Measurements from ENCODE around the gene RCAN2. TPM values are rescaled to one million over a fixed set of nuclear protein-coding genes. Genes with fewer than 3 reads are reported as not detected.

The RCAN2 gene
- total RNA-seq, 1 experiment from 2014 or later = not detected

GRCh38 chr6:46279874-46280273 lies 211.4 kb downstream of the RCAN2 start:
- in situ Hi-C loops (cut with HindIII; ENCODE audit: low sequenced_read_pairs) = no loop called here
- no peak for DNase-seq (ENCODE audit: low spot score)

DNA sequence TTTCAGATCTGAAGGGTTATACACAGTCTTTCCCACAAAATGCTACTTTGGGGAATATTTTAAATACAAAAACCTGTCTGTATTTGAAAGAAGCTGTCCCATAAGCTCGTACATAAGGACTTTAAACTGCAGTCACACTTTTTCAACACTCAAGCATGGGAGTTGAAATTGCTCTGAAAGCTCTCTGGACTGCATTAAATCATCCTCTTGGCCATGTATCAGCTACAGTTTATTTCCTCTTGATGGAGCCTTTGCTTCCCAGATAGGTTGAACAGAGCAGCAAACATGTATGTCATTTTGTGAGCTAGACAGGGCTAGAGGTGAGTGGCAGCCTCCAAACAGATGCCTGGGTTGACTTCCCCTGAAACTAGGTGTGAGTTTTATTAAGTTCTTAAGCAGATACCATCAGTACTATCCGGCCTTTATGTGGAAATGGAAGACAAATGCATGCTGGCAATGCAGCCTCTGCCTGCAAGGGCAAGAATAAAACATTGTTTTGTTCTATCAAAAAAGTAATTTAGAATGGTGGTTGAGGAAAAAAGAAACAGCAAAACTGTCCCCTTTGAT lies 214.6 kb downstream of the RCAN2 start:
- DNase-seq (ENCODE audit: low spot score) = no peak
- in situ Hi-C loops (cut with HindIII; ENCODE audit: low sequenced_read_pairs) = no loop called here

- no peak for DNase-seq (ENCODE audit: low spot score)
- in situ Hi-C loops (cut with HindIII; ENCODE audit: low sequenced_read_pairs) = no loop called here
Measured at GRCh38 chr6:46274502-46274901, 216.7 kb downstream of the RCAN2 start.

- DNase-seq (ENCODE audit: low spot score) = no peak
- in situ Hi-C loops (cut with HindIII; ENCODE audit: low sequenced_read_pairs) = no loop called here
Measured at GRCh38 chr6:46273911-46274310, 217.3 kb downstream of the RCAN2 start.

DNA sequence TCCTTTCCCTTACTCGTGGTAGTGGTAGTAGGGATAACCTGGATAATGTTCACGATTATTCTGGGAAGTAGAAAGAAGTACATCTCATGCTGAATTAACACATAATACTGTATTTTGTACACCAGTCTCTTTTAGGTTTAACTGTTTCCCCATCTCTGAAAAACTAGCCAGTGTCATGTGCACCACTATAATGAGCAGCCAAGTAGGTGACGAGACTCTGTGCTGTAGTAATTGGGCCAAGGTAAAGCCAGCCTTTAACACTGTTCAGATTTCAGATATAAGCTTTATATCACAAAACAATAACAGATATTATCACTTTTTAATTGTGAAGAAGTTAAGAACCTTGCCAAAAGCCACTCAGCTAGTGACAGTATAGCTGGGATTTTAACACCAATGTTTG lies 219.5 kb downstream of the RCAN2 start:
- DNase-seq (ENCODE audit: low spot score) = no peak
- in situ Hi-C loops (cut with HindIII; ENCODE audit: low sequenced_read_pairs) = no loop called here

GRCh38 chr6:46271107-46271506 lies 220.1 kb downstream of the RCAN2 start:
- DNase-seq (ENCODE audit: low spot score) = no peak
- in situ Hi-C loops (cut with HindIII; ENCODE audit: low sequenced_read_pairs) = no loop called here

DNA sequence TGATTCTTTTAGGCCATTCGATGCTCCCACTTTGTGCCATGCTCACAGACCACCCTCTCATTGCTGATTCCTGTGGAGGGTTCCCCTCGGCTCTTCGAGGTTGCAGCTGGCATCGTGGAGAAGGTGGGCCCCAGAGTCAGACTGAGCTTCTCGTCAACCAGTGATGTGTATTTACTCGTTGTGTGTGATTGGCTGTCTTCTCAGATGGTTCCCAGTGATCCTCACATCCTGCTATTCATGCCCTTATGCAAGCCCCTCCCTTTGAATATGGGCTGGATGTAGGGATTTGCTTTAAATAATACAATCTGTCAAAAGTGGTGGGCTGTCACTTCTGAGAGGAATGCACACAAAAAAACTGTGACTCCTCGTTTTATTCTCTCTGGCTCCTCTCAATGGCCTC lies 220.9 kb downstream of the RCAN2 start:
- in situ Hi-C loops (cut with HindIII; ENCODE audit: low sequenced_read_pairs) = no loop called here
- DNase-seq (ENCODE audit: low spot score) = no peak

DNA sequence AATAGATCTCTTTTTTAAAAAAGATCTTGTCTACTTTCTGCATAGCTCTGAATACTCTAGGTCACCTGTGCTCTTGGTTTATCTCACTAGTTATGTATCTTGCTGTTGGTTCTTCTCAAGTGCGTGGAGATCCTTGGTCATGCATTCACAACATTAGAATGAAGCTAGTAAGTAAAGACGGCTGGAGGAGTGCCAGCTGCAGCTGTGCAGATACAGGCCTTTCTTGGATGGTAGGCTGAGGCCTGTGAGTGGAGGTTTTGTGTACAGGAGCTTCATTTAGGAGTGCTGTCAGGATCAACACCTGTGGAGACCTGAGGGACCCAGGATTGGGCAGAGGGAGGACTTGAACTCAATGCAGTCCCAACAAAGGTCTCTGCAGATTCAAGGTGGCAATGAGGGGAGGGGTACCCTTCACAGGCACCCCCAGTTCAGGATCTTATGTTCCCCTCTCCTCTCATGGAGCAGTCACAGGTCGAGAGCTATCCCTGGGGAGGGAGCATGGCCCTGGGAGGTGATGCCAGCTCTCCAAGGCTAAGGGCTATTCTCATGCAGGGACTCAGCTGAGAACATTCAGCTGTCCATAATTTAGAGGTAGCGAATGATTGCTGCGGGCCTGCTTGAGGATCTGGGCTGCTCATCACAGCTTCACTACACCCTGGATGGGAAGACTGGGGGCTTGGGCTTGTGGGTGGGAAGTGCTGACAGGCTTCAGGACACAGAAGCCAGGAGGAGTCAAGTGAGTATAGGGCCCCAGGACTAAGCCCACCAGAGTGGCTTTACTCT lies 221.6 kb downstream of the RCAN2 start:
- in situ Hi-C loops (cut with HindIII; ENCODE audit: low sequenced_read_pairs) = no loop called here
- no peak for DNase-seq (ENCODE audit: low spot score)

DNA sequence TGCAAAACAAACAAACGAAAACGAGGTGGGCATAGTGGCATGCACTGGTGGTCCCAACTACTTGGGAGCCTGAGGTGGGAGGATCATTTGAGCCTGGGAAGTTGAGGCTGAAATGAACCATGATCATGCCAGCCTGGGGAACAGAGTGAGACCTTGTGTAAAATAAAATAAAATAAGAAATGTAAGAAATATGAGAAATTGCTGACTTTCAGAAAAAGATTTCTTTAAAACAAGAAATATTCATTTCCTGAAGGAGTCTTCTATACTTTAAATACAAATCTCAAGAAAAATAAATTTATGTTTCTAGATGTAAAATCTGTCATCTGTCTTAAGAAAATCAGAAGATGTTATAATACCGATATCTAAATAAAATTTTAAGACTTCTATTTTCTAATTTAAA lies 223.7 kb downstream of the RCAN2 start:
- DNase-seq (ENCODE audit: low spot score) = no peak
- in situ Hi-C loops (cut with HindIII; ENCODE audit: low sequenced_read_pairs) = no loop called here

DNA sequence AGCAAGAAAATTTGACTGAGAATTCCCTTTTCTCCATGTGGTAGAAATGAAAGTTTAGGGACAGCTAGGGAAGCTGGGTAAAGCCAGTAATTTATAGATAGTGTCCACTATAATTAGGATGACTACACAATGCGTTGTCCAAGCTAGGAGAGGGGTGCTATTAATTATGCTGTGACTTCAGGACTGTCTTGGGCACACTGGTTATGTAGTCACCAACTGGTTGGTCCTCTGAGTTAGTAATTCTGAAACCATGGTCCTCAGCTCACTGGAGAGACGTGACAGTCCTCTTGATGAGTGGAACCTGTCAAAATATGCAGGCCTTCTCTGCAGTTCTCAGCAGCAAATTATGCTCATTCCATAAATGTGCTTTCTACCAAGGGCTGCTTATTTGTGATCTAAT lies 225.9 kb downstream of the RCAN2 start:
- DNase-seq (ENCODE audit: low spot score) = no peak
- in situ Hi-C loops (cut with HindIII; ENCODE audit: low sequenced_read_pairs) = no loop called here

GRCh38 chr6:46263707-46264086 lies 227.6 kb downstream of the RCAN2 start:
- in situ Hi-C loops (cut with HindIII; ENCODE audit: low sequenced_read_pairs) = no loop called here
- DNase-seq (ENCODE audit: low spot score) = peak; percentile 35

DNA sequence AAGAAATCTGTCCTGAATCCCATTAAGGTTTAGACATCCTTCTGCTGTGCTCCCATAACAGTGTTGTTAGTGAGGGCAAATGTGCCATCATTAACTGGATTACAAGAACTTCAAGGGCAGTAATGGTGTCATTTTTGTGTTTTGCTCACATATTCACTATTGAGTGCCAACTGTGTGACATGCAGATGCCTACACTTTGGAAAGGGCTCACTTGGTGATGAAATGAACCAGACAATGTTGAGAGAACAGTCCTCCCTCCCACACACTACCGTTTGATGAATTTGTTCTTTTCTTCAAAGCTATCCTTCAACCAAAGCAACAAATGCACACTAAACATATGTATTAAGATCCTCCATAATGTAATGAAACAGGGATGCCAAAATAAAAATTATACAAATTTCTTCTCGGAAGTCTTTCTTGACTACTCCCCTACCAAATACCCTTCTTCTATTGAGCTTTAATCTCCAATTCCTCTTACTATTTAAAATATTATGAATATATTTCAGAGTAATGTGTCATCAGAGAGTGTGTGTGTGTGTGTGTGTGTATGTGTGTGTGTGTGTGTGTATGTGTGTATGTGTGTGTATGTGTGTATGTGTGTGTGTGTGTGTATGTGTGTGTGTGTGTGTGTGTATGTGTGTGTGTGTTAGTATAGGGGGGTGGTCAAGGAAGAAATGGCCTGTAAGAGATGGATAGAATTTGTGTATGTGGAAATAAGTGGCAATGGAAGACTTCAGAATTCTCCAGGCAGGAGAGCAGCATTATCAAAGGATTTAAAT lies 228.1 kb downstream of the RCAN2 start:
- in situ Hi-C loops (cut with HindIII; ENCODE audit: low sequenced_read_pairs) = no loop called here
- DNase-seq (ENCODE audit: low spot score) = no peak

GRCh38 chr6:46258249-46258648 lies 233.0 kb downstream of the RCAN2 start:
- no peak for DNase-seq (ENCODE audit: low spot score)
- in situ Hi-C loops (cut with HindIII; ENCODE audit: low sequenced_read_pairs) = no loop called here

DNA sequence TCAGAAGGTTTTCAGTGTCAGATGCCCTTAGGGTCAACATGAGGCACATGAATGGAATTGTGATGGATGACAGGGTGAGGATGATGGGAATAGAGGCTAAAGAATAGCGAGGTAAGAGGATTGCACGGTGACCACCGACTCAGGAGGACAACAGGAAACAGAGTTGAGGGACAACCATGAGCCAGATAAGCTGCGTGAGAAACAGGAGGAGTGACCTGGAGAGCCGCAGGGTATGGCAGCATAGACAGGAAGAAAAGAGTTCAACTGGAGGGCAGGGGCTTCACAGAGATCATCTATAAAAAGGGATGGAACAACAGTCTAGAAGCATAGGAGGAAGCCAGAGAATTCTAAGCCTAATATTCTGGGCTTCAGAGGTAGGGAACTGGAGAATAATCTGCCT lies 235.7 kb downstream of the RCAN2 start:
- in situ Hi-C loops (cut with HindIII; ENCODE audit: low sequenced_read_pairs) = no loop called here
- DNase-seq (ENCODE audit: low spot score) = no peak

DNA sequence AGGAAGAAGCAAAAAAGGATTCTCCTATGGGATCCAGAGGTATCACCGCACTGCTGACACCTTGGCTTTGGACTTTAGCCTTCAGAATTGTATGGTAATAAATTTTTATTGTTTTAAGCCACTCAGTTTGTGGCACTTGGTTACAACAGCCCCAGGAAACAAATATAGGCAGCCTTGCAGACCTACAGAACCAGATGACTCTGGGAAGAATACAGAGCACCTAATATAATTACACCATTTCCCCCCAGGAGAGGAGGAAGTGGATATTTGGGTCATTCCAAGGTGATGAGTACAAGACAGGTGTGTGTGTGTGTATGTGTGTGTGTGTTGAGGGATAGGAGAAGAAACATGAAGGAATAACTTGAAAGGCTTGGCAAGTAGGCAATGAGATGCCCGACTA lies 236.3 kb downstream of the RCAN2 start:
- in situ Hi-C loops (cut with HindIII; ENCODE audit: low sequenced_read_pairs) = no loop called here
- no peak for DNase-seq (ENCODE audit: low spot score)

DNA sequence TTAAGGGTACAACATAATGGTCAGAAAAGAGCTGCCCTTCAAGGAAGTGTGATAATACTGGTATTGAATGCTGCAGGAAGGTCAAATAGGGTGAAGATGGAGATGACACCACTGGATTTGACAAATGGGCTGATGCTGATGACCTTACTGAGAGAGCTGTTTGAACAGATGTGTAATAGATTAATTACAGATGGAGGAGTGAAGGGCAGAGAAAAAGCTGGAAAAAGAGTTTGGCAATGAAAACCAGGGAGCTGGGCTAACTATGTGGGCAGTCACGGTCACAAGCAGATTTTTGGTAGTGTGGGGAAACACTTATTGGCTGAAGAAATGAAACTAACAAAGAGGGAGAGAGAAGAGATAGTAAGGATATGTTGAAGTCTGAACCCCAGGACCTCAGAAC lies 236.9 kb downstream of the RCAN2 start:
- in situ Hi-C loops (cut with HindIII; ENCODE audit: low sequenced_read_pairs) = no loop called here
- no peak for DNase-seq (ENCODE audit: low spot score)

DNA sequence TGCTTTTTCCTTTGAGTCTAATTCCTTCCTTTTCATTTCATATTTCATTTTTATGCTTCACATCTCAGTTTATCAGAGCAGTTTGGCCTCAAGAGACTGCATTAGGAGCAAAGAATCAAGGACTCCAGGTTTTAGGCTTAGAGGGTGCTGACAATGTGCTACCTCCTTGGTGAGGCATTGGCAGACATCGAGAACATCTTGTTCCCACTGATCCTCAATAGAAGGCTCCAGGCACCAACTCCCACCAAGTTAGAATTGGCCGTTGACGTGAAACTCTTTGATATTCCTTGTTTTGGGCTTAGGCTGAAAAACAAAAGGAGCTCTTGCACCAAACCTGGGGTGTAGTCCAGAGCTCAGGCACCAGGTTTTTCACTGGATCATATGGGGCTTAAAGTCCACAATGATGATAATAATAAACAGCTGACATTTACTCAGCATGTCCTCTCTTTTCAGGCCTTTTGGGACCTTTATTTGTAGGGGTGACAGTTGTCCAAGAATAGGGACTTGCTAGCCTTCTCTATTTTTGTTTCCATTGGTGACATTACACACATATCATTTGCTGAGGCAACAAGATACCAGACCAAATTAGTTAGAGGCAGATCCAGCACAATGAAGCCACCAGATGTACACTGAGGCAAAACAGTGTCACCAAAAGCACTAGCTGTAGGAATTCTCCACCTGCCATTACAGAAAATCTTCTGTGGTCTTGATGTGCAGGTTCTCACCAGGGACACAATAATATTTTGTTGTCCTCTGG lies 239.5 kb downstream of the RCAN2 start:
- in situ Hi-C loops (cut with HindIII; ENCODE audit: low sequenced_read_pairs) = no loop called here
- no peak for DNase-seq (ENCODE audit: low spot score)

- in situ Hi-C loops (cut with HindIII; ENCODE audit: low sequenced_read_pairs) = no loop called here
- no peak for DNase-seq (ENCODE audit: low spot score)
Measured at GRCh38 chr6:46248143-46248542, 243.1 kb downstream of the RCAN2 start.

- no peak for DNase-seq (ENCODE audit: low spot score)
- in situ Hi-C loops (cut with HindIII; ENCODE audit: low sequenced_read_pairs) = no loop called here
Measured at GRCh38 chr6:46246727-46247126, 244.5 kb downstream of the RCAN2 start.

GRCh38 chr6:46246081-46246480 lies 245.2 kb downstream of the RCAN2 start:
- DNase-seq (ENCODE audit: low spot score) = no peak
- in situ Hi-C loops (cut with HindIII; ENCODE audit: low sequenced_read_pairs) = no loop called here
